Measurements from ENCODE around the gene MYO1B. TPM values are rescaled to one million over a fixed set of nuclear protein-coding genes. Genes with fewer than 3 reads are reported as not detected.
A peak's percentile ranks its signal among the peaks of the same experiment; 100 is the strongest.

The MYO1B gene
- total RNA-seq, 1 donor from 2014 or later = 2.5 TPM

DNA sequence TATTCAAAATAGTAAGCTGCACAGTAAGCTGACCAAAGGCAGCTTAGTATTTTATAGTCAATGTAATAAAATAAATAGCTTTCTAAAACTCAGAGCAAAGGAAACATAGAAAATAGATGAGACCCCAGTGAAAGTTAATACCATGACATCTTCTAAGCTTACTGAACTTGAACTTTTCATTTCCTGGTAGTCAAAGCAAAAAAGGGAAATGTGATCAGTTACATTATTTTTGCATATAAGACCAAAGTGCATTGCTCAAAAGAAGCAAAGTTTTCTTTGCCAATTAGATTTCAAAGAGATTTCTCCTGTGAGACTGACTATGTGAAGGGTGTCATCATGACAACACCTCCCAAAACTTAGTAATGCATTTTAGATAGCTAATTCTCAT is 70.2 kb downstream of the MYO1B start:
- Mint-ChIP-seq H3K4me1 (peaks cover 50% of the 10 kb centered on the region), H3K27ac (peak overlapping the region; percentile 85), H3K4me3 (peak overlapping the region; percentile 62), H3K36me3 (ENCODE audit: low read depth) (no peaks in the 10 kb centered on the region), H3K27me3 (no peaks in the 10 kb centered on the region), H3K9me3 (no peaks in the 10 kb centered on the region)
- no peak for DNase-seq
- TF ChIP-seq, protein P1, sequence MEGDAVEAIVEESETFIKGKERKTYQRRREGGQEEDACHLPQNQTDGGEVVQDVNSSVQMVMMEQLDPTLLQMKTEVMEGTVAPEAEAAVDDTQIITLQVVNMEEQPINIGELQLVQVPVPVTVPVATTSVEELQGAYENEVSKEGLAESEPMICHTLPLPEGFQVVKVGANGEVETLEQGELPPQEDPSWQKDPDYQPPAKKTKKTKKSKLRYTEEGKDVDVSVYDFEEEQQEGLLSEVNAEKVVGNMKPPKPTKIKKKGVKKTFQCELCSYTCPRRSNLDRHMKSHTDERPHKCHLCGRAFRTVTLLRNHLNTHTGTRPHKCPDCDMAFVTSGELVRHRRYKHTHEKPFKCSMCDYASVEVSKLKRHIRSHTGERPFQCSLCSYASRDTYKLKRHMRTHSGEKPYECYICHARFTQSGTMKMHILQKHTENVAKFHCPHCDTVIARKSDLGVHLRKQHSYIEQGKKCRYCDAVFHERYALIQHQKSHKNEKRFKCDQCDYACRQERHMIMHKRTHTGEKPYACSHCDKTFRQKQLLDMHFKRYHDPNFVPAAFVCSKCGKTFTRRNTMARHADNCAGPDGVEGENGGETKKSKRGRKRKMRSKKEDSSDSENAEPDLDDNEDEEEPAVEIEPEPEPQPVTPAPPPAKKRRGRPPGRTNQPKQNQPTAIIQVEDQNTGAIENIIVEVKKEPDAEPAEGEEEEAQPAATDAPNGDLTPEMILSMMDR (IDR thresholded peaks at IDR 0.05) = no peak
- peak; percentile 68 for ATAC-seq (ENCODE audit: low read depth)
- ChIA-PET CTCF (interaction anchor here (1.3 to 1.6 kb wide), 2 partner anchors 13 to 98 kb away, joined by 4 read pairs; no protein-coding TSS in a partner anchor), POLR2A (interaction anchor here (0.7 to 1.0 kb wide), 3 partner anchors 165 to 825 kb away, joined by 3 to 6 read pairs (median 4); partner anchors contain the start of genes NABP1 and STAT4)
- intact Hi-C loops (cut with micrococcal nuclease) = loop anchor here (5.0 kb wide), 1 partner anchor 38 kb away; no protein-coding TSS in a partner anchor

DNA sequence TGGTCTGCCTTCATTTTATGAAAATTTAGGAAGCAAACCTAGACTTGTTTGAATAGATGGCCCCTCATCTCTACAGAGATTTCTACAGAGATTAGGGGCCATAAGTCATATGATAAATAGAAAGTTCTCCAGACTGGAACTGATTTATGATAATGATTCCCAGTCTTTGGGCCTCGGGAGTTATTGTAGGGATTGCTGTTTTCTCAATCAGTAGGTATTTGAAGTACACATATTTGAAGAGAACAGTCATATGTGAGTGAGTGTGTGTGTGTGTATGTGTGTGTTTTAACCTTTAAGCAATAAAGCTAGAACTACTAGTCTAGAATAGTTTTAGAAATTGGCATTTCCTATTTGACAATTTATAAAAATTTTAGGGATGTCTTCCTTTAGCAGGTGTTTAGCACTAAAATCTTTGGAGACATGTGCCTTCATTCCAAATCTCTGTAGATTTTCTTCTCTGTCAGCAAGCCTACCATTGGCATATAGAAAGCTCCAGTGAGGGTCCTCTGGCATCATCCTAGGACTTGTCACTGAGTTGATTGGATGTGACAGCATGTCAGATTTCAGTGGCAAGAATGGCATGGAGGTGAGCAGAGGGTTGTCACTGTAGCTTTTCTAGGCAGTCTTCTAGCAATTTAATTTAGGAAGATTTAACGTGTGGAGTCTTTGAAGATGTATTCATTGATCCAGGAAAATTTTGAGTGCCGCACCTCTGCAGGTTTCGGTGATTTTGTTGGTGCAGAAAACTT is 71.2 kb downstream of the MYO1B start:
- peaks cover 60% of the 10 kb centered on the region for H3K4me1 Mint-ChIP-seq
- CTCF ChIA-PET = no interaction called here
- TF ChIP-seq, protein P1 (IDR thresholded peaks at IDR 0.05) = no peak
- H3K9me3 Mint-ChIP-seq = no peaks in the 10 kb centered on the region
- DNase-seq (no peak), ATAC-seq (ENCODE audit: low read depth) (no peak)
- POLR2A ChIA-PET = no interaction called here
- H3K27me3 Mint-ChIP-seq = no peaks in the 10 kb centered on the region
- intact Hi-C loops (cut with micrococcal nuclease) = loop anchor here (5.0 kb wide), 1 partner anchor 39 kb away; no protein-coding TSS in a partner anchor
- no peak overlapping the region for H3K4me3 Mint-ChIP-seq
- H3K36me3 Mint-ChIP-seq (ENCODE audit: low read depth) = no peaks in the 10 kb centered on the region
- H3K27ac Mint-ChIP-seq = peak overlapping the region; percentile 85

- TF ChIP-seq, protein P1 (IDR thresholded peaks at IDR 0.05) = no peak
- Mint-ChIP-seq H3K4me3 (no peak overlapping the region), H3K27ac (no peak overlapping the region), H3K36me3 (ENCODE audit: low read depth) (no peaks in the 10 kb centered on the region), H3K9me3 (no peaks in the 10 kb centered on the region), H3K27me3 (no peaks in the 10 kb centered on the region), H3K4me1 (peaks cover 76% of the 10 kb centered on the region)
- DNase-seq (no peak), ATAC-seq (ENCODE audit: low read depth) (no peak)
- ChIA-PET CTCF (interaction anchor here (1.1 kb wide), 1 partner anchor 100 kb away, joined by 3 read pairs; no protein-coding TSS in a partner anchor), POLR2A (interaction anchor here (0.5 kb wide), 1 partner anchor 808 kb away, joined by 5 read pairs; no protein-coding TSS in a partner anchor)
- intact Hi-C loops (cut with micrococcal nuclease) = loop anchor here (5.0 kb wide), 1 partner anchor 41 kb away; no protein-coding TSS in a partner anchor
Observed at GRCh38 chr2:191318037-191318728, 73.0 kb downstream of the MYO1B start.

GRCh38 chr2:191318729-191319078 is 73.5 kb downstream of the MYO1B start:
- CTCF ChIA-PET = interaction anchor here (1.1 kb wide), 1 partner anchor 100 kb away, joined by 3 read pairs; no protein-coding TSS in a partner anchor
- no peak for DNase-seq
- no peak overlapping the region for H3K4me3 Mint-ChIP-seq
- intact Hi-C loops (cut with micrococcal nuclease) = loop anchor here (5.0 kb wide), 1 partner anchor 41 kb away; no protein-coding TSS in a partner anchor
- no peaks in the 10 kb centered on the region for H3K9me3 Mint-ChIP-seq
- H3K4me1 Mint-ChIP-seq = peaks cover 76% of the 10 kb centered on the region
- H3K36me3 Mint-ChIP-seq (ENCODE audit: low read depth) = no peaks in the 10 kb centered on the region
- POLR2A ChIA-PET = interaction anchor here (0.5 kb wide), 1 partner anchor 808 kb away, joined by 5 read pairs; no protein-coding TSS in a partner anchor
- no peak for ATAC-seq (ENCODE audit: low read depth)
- TF ChIP-seq, protein P1 (IDR thresholded peaks at IDR 0.05) = no peak
- no peak overlapping the region for H3K27ac Mint-ChIP-seq
- no peaks in the 10 kb centered on the region for H3K27me3 Mint-ChIP-seq

GRCh38 chr2:191319186-191319585 is 74.0 kb downstream of the MYO1B start:
- Mint-ChIP-seq H3K36me3 (ENCODE audit: low read depth) (peaks cover under 1% of the 10 kb centered on the region), H3K4me1 (peaks cover 75% of the 10 kb centered on the region), H3K9me3 (peaks cover 1% of the 10 kb centered on the region), H3K27me3 (no peaks in the 10 kb centered on the region), H3K27ac (no peak overlapping the region), H3K4me3 (no peak overlapping the region)
- ChIA-PET CTCF (no interaction called here), POLR2A (no interaction called here)
- no peak for DNase-seq
- TF ChIP-seq, protein P1 (IDR thresholded peaks at IDR 0.05) = no peak
- intact Hi-C loops (cut with micrococcal nuclease) = loop anchor here (5.0 kb wide), 1 partner anchor 42 kb away; no protein-coding TSS in a partner anchor
- ATAC-seq (ENCODE audit: low read depth) = no peak
